ENCODE measurements around the gene TTBK1.
A peak's percentile ranks its signal among the peaks of the same experiment; 100 is the strongest.

The TTBK1 gene

DNA sequence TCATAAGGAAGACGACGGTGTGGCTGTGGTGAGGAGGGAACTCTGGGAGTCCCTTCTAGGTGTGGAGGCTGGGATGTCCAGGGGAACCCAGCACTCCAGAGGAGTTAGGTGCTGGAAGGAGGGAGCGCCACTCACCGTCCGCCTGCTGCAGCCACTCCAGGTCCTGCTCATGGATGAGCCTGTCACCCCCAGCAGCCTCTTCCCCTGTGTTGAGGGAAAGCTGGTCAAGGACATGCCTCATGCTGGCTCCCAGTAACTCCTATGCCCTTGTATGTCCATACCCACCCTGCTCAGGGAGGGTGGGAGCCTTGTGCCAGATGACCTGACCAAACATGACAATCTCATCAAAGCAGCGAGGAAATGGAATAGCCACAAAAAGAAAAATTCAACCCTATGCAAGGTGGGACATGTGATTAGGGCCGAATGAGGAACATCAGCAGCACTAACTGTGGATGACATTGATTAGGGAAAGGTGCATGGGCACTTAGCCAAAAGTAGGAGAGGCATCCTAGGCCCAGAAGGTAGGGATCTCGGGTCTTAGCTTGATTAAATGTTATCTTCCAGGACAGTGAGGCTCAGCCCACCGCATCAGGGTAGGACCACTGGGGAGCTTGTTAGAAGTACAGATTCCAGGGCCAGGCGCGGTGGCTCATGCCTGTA lies 17.0 kb upstream of the TTBK1 start:
- DNase-seq, result no peak

DNA sequence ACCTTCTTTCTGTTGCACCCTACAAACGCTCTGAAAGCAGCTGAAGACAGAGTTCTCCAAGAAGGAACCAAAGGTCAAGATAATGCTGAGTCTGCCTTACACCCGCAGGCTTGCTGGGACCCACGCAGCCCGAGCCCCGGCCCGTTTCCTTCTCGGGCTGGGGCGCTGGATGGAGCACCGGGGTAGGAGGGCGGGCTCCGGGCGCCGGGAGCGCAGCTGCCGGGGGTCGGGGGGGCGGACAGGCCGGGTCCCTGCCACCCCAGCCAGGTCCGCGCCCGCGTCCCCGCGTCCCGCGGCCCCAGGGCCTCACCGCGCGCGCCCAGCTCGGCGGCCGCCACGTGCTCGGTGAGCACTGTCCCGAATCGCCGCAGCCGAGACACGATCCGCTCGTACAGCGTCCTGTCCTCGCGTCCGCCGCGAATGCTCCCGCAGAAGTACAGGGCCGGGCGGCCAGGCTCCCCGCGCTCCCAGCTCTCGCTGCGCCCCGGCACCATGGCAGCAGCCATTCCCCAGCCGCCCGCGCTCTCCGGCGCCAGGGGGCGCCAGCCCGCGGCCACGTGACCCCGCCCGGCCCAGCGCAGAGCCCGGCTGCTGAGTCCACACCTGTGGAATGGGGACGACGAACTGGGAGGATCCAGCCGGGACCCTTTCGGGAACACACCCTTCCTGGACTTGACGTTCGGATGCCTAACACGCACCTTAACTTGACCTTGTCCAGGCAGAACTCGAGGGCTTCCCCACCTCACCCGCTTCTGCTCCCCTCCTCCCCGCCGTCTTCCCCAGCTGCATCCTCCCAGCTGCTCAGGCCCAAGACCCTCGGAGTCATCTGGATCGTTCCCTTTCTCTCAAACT lies 14.1 kb upstream of the TTBK1 start, which contains the start of gene DNPH1:
Gene DNPH1, minus strand, starts transcription at position 531 of the 852 bp plus-strand sequence. Its CDS starts 25 bp downstream, at position 506.
- DNase-seq, result no peak

DNA sequence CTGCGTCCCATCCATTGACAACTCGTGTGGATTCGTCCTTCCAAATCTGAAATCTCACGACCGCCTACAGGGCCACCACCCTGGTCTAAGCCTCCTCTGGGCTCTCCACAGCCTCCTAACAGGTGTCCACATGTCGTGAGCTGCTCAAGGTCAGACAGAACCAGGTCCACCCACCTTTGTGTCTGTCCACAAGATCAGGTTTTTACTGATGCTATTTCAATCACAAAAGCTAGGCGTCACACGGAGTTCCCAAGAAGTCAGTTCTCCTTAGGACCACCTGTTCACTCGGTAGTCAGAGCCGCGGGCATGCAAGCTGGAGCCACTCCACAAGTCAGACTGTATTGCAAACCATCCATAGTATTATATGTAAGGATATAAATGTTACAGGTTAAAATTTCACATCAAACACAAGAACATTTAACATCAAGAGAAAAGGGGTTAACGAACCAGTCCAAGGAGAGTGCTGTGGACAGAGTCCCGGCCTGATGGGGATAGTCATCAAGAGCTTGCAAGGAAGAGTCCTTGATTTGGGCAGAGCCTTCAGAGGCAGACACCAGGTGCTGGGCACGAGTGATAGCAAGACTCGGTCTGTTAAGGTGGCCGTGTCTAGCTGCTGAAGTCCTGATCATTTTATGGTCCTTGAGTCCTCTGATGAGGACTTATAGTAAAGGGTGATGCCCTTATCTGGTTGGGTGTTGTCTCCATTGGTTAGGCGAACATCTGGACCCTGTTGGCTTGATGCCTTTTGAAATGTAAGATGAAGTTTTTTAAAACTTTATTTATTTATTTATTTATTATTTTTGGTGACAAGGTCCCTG lies 13.3 kb upstream of the TTBK1 start:
- DNase-seq, result no peak

DNA sequence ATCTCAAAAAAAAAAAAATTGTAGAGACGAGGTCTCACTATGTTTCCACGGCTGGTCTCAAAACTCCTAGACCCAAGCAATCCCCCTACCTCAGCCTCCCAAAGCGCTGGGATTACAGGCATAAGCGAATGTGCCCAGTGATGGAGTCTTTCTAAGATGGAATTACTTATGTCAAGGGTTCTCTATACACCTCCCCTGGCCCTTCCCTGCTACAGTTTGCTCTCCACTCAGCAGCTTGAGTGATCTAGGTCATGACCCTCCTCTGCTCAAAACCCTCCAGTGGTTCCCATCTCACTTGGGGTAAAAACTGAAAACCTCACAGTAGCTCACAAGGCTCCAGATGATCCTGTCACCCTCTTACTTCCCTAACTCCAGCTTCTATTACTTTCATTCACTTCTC lies 12.2 kb upstream of the TTBK1 start:
- DNase-seq, result no peak

DNA sequence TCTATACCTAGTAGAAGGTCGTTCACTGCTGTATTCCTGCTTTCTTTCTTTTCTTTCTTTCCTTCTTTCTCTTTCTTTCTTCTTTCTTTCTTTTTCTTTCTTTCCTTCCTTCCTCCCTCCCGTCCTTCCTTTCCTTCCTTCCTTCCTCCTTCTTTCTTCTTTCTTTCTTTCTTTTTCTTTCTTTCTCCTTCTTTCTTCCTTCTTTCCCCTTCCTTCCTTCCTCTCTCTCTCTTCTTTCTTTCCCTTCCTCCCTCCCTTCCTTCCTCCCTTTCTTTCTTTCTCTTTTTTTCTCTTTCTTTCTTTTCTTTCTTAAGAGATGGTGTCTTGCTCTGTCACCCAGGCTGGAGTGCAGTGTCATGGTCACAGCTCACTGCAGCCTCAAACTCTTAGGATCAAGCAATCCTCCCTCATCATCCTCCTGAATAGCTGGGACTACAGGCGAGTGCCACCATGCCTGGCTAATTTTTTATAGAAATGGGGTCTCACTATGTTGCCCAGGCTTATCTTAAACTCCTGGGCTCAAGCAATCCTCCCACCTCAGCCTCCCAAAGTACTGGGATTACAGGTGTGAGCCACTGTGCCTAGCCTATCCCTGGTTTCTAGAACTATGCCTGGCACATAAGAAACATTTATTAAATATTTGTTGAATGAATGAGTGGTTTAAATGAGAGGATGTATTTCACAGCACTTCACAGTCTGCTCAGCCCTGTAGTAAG lies 11.4 kb upstream of the TTBK1 start:
- DNase-seq, result no peak

DNA sequence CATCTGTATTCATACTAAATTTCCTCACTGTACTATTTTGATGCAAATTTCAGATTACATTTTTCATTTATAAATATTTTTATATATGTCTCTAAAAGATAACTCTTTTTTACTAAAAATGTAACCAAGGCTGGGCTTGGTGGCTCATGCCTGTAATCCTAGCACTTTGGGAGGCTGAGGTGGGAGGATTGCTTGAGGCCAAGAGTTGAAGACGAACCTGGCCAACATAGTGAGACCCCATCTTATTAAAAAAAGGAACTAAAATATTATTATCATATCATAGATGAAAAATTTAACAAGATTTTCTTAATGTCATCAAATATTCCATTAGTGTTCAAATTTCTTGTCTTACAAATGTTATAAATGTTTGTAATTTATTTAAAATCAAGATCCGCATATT lies 7.4 kb upstream of the TTBK1 start:
- DNase-seq, result no peak

DNA sequence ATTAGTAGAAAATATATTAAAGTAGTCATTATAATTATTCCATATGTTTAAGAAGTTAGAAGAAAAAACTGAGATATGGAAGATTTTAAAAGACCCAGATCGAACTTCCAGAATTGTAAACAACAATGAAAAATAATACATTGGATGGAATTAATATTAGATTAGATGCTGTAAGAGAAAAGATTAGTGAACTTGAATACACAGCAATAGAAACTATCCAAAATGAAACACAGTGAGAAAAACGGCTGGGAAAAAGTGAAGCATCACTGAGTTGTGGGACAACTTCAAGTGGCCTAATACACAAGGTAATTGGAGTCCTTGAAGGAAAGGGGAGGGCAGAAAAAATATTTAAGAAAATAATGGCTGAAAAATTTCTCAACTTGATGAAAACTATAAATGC lies 4.2 kb upstream of the TTBK1 start:
- no peak for DNase-seq

DNA sequence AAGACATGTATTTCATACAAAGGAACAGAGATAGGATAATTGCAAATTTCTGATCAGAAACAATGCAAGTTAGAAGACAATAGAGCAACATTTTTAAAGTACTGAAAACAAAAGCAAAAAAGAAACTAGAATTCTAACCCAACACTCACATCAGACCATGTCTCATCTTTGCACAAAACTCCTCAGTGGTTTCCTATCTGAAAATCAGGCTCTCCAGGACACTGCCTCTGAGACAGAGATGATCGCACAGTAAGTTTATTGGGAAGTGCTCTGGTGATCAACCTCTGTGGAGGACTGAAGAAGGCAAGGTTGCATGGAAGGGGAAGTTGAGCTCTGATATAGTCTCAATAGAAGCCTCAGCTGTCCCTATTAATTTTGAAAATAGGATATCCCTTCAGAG lies 2.3 kb upstream of the TTBK1 start:
- no peak for DNase-seq

DNA sequence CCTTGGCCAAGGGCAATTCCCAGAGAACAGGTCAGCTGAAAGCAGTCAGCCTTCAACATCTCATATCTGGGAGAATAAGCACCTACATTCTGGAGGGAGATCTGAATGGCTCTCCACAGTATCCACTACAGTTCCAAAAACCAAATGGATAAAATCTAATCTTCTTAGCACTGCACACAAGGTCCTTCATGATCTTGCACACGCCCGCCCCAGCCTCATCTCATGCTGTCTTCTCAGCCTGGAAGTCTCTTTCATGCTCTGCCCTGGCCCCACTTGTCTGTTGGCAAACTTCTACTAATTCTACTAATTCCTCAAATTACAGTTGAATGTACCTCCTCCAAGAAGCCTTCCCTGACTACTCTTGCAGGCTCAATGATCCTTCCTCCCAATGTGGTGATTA lies 1.8 kb upstream of the TTBK1 start:
- DNase-seq, result no peak

DNA sequence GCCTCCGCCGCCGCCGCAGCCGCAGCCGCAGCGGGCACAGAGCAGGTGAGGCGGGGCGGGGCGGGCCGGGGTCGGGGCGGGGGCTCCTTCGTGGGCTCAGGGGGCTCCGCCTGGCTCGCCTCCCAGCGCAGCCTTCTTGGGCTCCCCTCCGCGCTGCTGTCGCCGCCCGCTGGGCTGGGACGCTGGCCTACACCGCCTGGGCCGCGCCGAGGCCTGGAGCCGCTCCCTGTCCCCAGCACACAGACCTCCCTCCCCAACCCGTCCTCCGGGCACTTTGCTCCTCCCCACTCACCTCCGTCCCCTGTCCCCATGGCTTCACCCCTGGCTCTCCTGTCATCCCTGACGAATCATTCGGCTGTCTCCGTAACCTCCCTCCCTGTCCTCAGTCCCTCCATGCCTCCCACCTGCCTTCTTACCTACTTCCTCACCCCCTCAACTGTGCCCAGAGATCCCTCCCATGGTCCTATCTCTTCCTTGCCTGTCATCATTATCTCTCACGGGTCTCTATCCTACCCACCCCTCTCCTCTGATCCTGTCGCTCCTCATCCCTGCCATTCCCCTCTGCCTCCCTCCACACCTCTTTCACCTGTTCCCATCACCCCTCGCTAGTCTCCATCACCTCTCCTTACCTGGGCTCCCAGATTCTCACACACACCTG lies 512 bp downstream of the TTBK1 start:
- DNase-seq, result no peak

DNA sequence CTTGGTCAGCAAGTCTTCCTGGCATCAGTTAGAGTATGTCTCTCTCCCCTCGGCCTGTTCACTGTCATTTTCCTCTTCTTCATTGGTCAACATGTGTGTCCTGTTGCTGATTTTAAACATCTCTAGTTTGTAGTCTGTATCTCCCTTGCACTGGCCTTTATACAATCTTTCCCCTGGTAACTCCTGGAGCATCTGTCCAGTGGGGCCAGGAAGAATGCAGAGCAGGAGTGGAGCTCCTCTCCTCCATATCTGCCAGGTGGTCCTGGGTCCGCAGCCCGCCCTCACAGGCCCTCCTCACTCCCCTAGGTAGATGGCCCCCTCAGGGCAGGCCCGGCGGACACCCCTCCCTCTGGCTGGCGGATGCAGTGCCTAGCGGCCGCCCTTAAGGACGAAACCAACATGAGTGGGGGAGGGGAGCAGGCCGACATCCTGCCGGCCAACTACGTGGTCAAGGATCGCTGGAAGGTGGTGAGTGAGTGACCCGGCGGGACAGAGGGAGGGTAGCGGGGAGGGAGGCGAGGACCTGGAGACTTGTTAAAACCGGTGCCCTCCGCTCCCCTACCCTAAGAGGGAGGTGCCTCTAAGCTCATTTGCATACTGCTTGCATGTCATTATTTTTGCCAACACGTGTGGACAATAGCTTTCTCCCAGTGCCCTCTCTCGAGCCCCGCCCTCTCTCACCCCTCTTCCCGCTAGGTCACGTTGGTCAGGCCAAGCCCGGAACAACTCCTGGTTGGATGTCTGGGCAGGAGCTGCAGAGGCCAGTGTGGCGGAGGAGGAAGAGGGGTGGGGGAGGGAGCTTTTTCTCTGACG lies 3.2 kb downstream of the TTBK1 start:
- no peak for DNase-seq

DNA sequence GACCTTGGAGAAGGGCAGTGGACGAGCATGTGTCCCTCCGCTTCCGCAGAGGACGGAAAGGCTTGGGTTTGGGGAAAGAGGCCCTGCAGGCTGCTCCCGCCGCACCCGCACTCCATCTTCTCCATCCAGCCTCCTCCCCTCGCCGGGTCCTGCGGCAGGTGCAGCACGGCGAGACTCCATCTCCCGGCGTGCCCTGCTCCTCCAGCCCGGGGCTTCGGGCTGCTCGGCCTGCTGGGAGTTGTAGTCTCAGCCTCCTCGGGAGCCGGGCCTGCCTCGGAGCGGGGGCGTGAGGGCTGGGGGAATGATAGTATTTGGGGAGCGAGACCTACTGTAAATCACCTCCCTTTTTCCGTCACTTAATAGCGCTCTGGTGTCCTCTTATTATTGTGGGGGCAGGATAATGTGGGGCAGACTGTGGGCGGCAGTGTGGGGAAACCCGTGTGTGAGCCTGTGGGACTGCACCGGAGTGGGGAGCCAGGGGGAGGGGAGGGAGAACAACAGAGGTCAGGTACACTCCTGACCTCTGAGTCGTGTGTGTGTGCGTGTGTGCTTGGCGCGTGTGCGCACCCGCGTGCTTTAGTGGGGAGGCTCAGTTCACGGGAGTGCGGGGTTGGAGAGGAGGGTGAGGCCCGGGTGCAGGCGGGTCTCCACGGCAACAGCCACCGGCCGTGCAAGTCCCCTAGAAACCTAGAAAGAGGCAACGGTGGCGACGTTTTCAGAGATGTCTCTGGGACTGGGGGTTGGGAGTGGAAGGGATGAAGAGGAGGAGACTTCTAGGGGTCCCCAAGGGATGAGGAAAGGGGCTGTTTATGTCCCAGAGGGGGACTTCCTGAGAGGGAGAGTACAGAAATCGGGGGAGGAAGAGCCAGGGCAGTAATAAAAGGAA lies 4.1 kb downstream of the TTBK1 start:
- peak; percentile 38 for DNase-seq

DNA sequence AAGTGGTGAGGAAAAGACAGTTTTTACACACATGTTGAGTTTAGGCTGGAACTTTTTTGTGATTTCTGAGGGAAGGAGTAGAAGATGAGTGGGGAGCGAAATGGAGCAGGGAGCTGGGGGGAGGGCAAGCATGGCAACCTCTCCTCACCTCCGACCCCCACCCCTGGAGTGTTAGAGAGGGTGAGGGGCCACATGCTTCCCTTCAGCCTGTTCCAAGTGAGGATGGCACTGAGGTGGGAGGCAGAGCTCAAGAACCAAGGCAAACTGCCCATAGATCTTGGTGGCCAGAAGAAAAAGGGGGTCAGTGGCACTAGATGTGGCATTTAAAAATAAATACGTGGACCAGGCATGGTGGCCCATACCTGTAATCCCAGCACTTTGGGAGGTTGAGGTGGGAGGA lies 4.8 kb downstream of the TTBK1 start:
- no peak for DNase-seq

DNA sequence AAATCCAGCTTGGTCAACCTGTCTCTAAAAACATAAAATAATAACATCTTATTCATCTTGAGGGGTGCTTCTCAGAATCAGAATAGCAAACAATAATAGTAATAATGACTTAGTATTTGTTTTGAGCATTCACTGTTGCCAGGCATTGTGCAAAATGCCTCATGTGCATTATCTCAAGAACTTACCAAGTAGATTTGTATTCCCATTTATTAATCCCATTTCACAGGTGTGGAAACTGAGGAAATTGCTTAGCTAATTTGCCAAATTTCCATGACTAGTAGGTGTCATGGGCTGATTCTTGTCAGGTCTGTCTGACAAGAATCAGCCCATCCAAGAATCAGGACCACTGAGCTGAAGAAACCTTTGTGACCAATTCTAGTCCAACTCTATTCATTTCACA lies 5.5 kb downstream of the TTBK1 start:
- DNase-seq, result no peak

DNA sequence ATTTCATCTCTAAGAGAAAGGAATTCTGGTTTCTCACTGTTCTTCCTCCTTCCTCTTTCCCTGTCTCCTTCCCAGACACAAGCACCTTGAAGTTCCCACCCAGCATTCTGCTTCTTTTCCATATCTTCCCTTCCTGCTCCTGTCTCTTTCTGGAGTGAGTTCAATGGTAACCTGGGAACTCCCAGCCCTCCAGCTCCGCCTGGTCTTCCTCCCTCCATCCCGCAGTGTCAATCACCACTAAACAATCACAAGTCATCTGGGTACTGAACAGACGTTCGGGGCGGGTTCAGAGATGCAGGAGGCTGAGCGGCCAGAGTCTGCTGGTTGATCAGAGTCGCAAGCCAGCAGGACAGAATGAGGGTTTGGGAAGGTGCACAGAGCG lies 7.7 kb downstream of the TTBK1 start:
- DNase-seq, result no peak

DNA sequence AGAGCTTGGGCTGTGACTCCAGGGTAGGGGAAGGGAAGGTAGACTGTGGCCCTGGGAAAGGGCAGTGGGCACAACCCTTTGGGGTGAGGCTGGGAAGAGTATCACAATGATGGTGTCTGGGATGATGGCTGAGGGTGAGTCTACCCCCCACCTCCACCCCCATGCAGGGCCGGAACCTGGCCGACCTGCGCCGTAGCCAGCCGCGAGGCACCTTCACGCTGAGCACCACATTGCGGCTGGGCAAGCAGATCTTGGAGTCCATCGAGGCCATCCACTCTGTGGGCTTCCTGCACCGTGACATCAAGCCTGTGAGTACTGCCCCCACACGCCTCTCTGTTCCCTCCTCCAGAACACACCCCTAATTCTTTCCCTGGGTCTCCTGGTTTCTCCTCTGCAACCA lies 10.1 kb downstream of the TTBK1 start:
- no peak for DNase-seq

DNA sequence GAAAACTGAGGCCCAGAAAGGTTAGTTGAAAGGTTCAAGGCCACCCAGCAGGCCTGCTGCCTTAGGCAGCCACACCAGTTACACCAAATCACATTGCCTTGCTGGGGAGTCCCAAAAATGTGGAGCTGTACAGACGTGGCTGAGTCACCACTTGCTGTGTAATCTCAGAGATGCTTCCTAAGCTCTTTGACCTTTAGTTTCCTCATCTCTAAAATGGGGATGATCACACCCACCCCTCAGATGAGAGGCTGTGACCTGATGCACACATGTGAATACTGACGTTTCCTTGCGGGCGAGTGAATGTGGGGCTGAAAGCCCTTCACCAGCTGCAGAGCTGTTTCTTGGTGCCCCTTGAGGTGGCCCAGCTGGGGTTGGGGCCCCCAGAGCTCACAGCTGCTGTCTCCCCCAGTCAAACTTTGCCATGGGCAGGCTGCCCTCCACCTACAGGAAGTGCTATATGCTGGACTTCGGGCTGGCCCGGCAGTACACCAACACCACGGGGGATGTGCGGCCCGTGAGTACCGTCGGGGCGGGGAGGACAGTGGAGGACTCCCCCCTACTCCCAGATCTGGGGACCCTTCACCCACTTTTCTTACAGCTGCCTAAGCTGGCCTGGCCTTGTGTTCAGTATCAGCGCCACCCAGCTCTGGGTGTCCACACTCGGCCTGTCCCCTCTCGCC lies 11.0 kb downstream of the TTBK1 start:
- DNase-seq, result no peak

DNA sequence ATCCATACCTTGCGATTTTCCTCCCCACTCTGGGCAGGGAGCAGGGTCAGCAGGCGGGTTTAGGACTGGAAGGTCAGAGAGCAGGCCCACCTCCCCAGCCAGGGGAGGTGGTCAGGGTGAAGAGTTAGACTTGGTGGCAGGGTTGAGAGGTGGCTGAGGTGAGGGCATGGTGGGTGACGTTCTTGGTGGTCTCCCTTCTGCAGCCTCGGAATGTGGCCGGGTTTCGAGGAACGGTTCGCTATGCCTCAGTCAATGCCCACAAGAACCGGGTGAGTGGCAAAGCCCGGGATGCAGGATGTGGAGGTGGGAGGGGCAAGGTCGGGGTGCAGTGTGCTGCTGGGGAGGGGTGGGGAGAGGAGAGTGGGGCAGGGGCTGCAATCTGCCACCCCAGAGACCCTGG lies 11.6 kb downstream of the TTBK1 start:
- DNase-seq, result no peak

DNA sequence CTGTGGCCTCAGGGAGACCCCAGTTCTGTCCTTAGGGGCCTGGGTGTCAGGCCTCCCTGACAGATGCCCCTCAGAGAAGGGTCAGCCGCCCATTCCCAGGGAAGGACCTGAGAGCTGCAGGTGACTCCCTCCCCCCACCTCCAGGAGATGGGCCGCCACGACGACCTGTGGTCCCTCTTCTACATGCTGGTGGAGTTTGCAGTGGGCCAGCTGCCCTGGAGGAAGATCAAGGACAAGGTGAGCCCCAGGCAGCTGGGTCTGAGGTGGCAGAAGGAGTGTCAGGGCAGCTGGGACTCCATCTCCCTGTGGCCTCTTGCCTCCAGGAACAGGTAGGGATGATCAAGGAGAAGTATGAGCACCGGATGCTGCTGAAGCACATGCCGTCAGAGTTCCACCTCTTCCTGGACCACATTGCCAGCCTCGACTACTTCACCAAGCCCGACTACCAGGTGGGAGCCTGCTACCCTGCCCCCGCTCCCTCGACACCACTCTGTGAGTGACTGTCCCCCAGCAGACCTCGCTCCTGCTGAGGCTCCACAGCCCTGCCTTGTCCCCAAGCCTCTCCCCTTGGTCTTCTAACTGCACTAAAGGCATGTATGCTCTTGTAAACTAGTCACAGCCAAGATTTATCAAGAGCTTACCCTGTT lies 12.2 kb downstream of the TTBK1 start:
- no peak for DNase-seq

All from NCI-H2081 treated with DMSO at 0.1 percent for 48 hours (cell line).